ENCODE measurements around the gene UPF2.
A peak's percentile ranks its signal among the peaks of the same experiment; 100 is the strongest.

Gene UPF2

DNA sequence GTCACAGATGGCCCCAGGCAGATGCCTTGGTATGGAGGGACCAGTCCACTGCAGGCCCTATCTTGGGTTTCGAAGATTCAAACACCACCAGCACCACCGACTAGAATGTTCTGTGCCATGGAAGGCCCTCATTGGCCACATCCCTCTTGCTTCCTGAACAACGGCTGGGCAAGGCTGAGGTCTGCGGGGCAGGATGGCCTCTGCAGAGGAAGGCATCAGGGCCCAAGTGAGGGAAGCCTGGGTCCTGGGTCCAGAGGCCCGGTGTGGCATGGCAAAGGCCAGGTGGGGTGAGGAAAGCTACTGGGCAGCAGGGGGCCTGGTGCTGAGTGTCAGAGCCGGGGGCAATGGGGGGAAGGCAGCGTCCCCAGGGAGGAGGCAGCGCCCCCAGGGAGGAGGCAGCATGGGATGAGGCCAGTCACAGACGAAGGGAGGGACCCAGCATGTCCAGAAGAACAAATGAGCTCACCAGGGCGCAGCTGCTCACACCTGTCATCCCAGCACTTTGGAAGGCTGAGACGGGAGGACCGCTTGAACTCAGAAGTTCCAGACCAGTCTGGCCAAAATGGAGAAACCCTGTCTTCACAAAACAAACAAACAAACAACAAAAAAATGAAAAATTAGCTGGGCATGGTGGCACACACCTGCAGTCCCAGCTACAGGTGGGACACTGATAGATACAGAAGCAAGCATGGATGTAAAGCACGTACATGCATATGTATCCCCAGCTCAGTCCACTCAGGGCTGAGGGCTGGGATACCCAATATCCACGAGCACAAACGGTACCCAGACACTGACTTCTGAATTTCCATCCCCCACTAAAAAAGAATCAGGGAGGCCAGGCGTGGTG, 155.0 kb downstream of the UPF2 start:
- Histone ChIP-seq H3K4me2 (ENCODE audit: low read length) (peak overlapping the region; percentile 64), H3K4me3 (ENCODE audit: low read length) (no peak overlapping the region), H4K20me1 (ENCODE audit: insufficient read depth, low read length) (no peaks in the 10 kb centered on the region), H3K27ac (ENCODE audit: low read length) (peak overlapping the region; percentile 36; the same call in 1 of the 2 replicates), H3K9me3 (ENCODE audit: insufficient read depth, low read length) (no peaks in the 10 kb centered on the region), H3K36me3 (replicated peaks; ENCODE audit: low read depth, low read length) (no peaks in the 10 kb centered on the region), H3K9ac (ENCODE audit: low read length) (no peak overlapping the region; the same call in 1 of the 2 replicates), H3K79me2 (ENCODE audit: low read length) (no peaks in the 10 kb centered on the region), H3K27me3 (ENCODE audit: low read depth, low read length) (no peaks in the 10 kb centered on the region), H3K4me1 (ENCODE audit: low read length) (peaks cover 20% of the 10 kb centered on the region), H2AFZ (ENCODE audit: low read depth, low read length) (peak overlapping the region; percentile 77)
- TF ChIP-seq, protein P1, sequence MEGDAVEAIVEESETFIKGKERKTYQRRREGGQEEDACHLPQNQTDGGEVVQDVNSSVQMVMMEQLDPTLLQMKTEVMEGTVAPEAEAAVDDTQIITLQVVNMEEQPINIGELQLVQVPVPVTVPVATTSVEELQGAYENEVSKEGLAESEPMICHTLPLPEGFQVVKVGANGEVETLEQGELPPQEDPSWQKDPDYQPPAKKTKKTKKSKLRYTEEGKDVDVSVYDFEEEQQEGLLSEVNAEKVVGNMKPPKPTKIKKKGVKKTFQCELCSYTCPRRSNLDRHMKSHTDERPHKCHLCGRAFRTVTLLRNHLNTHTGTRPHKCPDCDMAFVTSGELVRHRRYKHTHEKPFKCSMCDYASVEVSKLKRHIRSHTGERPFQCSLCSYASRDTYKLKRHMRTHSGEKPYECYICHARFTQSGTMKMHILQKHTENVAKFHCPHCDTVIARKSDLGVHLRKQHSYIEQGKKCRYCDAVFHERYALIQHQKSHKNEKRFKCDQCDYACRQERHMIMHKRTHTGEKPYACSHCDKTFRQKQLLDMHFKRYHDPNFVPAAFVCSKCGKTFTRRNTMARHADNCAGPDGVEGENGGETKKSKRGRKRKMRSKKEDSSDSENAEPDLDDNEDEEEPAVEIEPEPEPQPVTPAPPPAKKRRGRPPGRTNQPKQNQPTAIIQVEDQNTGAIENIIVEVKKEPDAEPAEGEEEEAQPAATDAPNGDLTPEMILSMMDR (IDR thresholded peaks at IDR 0.05; ENCODE audit: low read depth, low read length) = no peak
- no peak for TF ChIP-seq EZH2phosphoT487 (IDR thresholded peaks at IDR 0.05; ENCODE audit: low read depth)

DNA sequence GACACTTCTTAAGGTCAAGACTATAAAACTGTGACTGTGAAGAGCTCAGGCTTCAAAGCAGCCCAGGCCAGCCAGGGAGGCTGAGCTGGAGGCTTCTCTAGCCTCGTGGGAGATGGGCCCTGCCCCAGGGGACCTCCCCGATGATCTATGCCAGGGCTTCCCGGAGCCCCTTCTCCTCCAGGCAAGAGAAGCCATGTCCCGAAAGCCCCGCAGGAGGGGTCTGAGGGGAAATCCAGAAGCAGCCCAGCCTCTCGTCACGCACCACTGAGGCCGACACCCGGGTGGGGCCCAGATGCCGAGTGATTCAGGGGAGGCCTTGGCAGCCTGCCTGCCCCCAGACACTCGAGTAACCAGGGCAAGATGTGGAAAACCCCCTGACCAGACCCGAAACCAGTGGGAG, 155.8 kb downstream of the UPF2 start:
- H3K9ac ChIP-seq (ENCODE audit: low read length) = peak overlapping the region; percentile 46; the same call in 1 of the 2 replicates
- no peak for TF ChIP-seq EZH2phosphoT487 (IDR thresholded peaks at IDR 0.05; ENCODE audit: low read depth)
- TF ChIP-seq, protein P1 (IDR thresholded peaks at IDR 0.05; ENCODE audit: low read depth, low read length) = no peak
- no peaks in the 10 kb centered on the region for H3K79me2 ChIP-seq (ENCODE audit: low read length)
- H3K9me3 ChIP-seq (ENCODE audit: insufficient read depth, low read length) = no peaks in the 10 kb centered on the region
- peak overlapping the region; percentile 36; the same call in 1 of the 2 replicates for H3K27ac ChIP-seq (ENCODE audit: low read length)
- H2AFZ ChIP-seq (ENCODE audit: low read depth, low read length) = peak overlapping the region; percentile 77
- no peaks in the 10 kb centered on the region for H3K27me3 ChIP-seq (ENCODE audit: low read depth, low read length)
- peak overlapping the region; percentile 64 for H3K4me2 ChIP-seq (ENCODE audit: low read length)
- H3K36me3 ChIP-seq (replicated peaks; ENCODE audit: low read depth, low read length) = no peaks in the 10 kb centered on the region
- peaks cover 20% of the 10 kb centered on the region for H3K4me1 ChIP-seq (ENCODE audit: low read length)
- no peaks in the 10 kb centered on the region for H4K20me1 ChIP-seq (ENCODE audit: insufficient read depth, low read length)
- peak overlapping the region; percentile 23; the same call in 1 of the 2 replicates for H3K4me3 ChIP-seq (ENCODE audit: low read length)

DNA sequence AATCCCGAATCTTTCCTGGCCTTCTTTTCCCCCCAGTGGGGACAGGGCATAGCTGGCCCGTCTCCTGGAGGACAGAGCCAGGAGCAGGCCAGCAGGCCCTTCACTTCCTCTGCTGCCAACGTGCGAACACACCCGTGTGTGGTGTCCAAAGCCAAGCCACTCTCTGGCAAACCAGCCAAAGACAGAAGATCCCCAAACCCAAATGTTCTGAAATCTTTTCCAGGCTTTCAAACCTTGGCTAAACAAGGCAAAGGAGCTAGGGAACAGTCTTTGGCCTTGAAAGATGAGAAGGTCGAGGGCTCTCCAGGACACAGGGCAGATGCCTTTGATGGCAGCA, 156.5 kb downstream of the UPF2 start:
- Histone ChIP-seq H2AFZ (ENCODE audit: low read depth, low read length) (0 out of 2 replicates have a peak overlapping the region, but pooled peaks have one; percentile 77), H3K27ac (ENCODE audit: low read length) (peak overlapping the region; percentile 36; the same call in 1 of the 2 replicates), H3K9ac (ENCODE audit: low read length) (peak overlapping the region; percentile 46; the same call in 1 of the 2 replicates)

More for the DNA sequence above, 156.5 kb downstream of the UPF2 start:
- H3K4me3 ChIP-seq (ENCODE audit: low read length) = no peak overlapping the region
- no peaks in the 10 kb centered on the region for H3K9me3 ChIP-seq (ENCODE audit: insufficient read depth, low read length)
- H3K36me3 ChIP-seq (replicated peaks; ENCODE audit: low read depth, low read length) = no peaks in the 10 kb centered on the region
- no peaks in the 10 kb centered on the region for H4K20me1 ChIP-seq (ENCODE audit: insufficient read depth, low read length)
- peaks cover 20% of the 10 kb centered on the region for H3K4me1 ChIP-seq (ENCODE audit: low read length)
- no peaks in the 10 kb centered on the region for H3K79me2 ChIP-seq (ENCODE audit: low read length)
- TF ChIP-seq, protein P1 (IDR thresholded peaks at IDR 0.05; ENCODE audit: low read depth, low read length) = no peak
- TF ChIP-seq EZH2phosphoT487 (IDR thresholded peaks at IDR 0.05; ENCODE audit: low read depth) = no peak
- H3K27me3 ChIP-seq (ENCODE audit: low read depth, low read length) = no peaks in the 10 kb centered on the region
- H3K4me2 ChIP-seq (ENCODE audit: low read length) = peak overlapping the region; percentile 64

Data from OCI-LY3 (cell line).